ENCODE results near the gene ARL3.
"Not testable (repeated sequence)": the region's sequence is repeated elsewhere in the genome, so short reads cannot be mapped to it uniquely, and the experiment has no call there.

The ARL3 gene

DNA sequence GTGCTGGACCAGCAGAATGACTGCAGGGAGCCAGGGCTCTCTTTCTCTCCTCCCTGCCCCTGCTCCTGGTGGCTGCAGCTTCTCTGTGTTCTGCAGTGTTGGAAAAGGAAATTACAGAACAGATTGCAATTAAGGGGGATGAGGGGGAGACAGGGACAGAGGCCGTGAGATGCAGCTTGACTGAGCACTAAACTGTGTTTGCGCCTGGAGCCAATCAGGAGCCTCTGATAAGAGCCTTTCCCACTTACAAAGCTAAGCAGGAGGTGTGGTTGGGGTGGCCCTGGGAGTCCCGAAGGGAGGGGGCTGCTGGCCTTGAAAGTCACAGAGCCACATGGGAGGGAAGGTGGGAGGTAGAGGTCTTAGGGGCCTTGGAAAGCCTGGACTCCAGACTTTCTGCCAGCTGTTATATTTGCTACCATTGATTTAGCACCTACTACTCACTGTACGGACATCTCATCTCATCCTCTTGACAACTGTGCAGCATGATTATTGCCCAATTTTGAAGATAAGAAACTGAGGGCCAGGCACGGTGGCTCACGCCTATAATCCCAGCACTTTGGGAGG, 43.2 kb downstream of the ARL3 start:
- DNase-seq (ENCODE audit: low read depth): no peak

DNA sequence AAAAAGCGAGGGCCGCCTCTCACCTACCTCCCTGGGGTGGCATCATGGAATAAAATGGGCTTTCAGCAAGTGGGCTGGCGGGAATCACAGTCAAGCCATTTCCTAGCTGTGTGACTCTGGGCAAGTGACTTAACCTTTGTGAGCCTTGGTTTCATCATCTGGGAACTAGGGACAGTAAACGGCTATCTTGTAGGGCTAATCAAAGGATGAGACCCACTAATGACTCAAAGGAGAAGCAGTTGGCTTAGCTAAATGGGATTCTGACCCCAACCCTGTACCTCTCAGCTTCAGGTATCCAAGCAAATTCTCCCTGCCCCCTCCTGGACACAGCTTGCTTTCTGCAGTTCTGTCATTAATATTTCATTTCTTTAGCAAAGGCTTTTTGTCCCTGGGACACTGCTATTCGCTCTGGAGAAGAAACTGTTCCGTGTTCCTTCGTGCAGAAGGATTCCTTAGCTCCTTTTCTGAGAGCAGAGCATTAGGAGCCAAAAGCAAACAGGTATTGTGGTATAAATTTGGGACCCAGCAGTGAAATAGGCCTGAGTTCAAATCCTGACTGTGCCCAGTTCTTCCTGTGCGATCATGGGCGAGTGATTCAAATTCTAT, 44.0 kb downstream of the ARL3 start:
- DNase-seq (ENCODE audit: low read depth): no peak

DNA sequence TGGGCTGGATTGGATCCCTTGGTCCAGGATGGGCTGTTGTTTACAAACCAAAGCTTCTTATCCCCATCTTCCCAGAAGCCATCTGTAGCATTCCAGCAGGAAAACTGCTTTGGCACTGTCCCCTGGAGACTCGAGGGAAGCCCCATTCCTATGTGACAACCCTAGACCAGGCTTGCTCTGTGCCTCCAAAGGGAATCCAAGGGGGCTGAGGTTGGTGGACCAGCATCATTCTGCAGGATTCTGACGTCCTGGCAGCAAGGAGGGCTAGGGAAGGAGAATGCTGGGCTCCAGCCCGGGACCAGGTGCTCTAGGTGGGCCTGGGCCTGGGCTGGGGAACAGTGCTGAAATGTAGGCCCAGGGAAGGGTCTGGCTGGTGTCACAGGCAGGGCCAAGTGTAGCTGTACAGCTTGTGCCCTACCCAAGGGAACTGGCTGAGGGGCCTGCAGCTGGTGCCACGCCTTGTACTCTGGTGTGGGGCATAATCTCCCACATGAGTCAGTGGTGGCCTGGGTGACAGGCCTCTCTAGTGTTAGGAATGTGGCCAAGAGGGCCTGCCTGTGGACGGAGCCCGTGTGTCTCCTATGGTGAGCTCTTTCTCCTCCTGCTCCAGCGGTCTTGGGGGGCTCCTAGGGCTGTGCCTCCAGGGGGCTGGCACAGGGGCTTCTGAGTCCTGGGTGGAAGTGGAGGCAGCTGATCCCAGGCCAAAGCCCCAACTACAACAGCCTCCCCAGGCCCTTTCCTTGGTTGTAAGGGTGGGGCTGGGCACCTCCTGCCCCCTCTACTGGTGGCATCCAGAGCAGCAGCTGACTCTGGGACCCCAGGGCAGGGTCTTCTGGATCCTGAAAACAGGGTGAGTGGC, 44.8 kb downstream of the ARL3 start:
- no peak for DNase-seq (ENCODE audit: low read depth)

DNA sequence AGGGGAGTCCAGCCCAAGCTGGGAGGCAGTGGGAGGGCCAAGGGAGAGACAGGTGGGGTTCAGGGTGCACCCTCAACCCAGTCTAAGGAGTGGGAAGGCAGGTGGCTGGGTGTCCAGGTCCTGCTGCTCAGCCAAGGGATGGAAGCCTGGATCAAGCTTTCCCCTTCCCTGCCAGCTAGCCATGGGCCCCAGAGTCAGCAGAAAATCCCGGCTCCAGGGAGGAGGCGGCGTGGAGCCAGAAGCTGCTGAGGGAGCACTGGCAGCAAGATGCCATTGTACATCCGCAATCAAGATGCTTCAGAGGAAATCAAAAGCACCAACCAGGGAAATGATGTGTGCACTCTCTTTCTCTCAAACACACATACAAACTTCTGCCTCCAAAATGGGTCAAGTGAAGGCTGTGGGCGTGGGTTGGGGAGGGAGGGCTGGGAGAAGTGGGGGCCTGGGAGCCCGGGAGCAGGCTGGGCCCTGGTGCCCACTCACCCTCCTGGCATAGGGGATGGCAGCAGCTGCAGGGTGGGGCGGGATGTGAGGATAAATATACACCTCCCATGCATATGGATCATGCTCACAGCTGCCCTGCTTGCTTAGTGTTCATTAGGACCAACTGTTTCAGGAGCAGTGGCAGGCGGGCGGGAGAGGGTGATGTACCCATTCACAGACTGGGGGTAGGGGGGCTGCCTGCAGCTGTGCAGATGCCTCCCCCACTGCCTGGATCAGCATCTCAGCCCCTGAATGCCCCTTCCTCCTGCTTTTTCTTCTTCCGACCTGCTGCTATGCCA, 45.7 kb downstream of the ARL3 start:
- no peak for DNase-seq (ENCODE audit: low read depth)

DNA sequence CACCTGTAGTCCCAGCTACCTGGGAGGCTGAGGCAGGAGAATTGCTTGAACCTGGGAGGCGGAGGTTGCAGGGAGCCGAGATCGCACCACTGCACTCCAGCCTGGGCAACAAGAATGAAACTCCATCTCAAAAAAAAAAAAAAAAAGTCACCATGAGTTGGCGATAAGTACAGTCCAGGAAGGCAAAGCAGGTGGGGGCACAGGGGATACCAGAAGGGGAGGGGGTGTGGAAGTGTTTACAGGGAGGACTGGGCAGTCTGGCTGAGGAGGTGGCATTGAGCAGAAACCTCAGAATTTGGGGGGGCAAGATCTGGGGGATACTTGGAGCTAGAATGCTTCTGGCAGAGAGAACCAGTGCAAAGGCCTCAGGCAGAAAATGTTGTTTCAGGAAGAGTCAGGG, 46.8 kb downstream of the ARL3 start:
- not testable (repeated sequence) for DNase-seq (ENCODE audit: low read depth)

DNA sequence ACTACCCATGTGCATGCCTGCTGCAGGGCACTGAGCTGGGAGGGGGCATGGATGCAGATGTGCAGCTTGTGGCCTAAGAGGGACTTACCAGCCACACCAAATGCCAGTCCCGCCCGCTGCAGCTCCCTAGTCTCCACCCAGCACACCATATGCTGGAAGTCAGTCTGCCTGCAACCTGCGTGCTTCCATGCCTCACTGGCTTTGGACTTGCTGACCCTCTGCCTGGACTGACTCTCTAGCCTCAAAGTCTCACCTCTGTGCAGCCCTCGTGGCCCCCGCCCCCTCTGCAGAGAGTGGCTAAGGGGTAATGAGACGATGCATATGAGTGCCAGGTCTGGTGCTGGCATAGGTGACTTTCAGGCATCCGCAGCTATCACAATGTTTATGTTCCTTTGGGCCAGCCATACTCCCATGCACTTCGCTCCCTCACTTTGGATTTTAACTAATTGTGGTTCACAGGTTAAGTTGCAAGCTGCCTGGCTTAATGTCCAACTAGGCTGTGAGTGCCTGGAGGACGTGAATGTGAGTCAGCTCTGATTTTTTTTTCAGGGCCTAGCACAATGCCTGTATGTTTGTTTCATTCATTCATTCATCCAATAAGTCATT, 48.2 kb downstream of the ARL3 start:
- DNase-seq (ENCODE audit: low read depth): no peak

DNA sequence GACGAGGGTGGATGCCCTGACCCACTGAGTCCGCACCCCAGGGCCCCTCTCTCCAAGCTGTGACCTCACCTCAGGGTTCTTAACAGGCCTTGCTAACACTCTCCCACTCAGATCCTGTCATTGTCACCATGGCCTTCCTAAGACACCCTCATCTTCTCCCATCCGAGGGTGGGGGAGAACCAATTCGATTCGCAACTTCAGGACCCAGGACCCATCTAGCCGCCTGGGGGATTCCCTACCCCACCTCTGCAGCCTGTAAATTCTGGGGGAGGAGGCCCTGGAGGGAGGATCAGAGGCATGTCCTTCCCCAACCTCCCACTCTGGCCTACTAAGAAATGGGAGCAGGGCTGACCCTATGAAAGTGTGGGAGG, 52.6 kb downstream of the ARL3 start:
- no peak for DNase-seq (ENCODE audit: low read depth)

DNA sequence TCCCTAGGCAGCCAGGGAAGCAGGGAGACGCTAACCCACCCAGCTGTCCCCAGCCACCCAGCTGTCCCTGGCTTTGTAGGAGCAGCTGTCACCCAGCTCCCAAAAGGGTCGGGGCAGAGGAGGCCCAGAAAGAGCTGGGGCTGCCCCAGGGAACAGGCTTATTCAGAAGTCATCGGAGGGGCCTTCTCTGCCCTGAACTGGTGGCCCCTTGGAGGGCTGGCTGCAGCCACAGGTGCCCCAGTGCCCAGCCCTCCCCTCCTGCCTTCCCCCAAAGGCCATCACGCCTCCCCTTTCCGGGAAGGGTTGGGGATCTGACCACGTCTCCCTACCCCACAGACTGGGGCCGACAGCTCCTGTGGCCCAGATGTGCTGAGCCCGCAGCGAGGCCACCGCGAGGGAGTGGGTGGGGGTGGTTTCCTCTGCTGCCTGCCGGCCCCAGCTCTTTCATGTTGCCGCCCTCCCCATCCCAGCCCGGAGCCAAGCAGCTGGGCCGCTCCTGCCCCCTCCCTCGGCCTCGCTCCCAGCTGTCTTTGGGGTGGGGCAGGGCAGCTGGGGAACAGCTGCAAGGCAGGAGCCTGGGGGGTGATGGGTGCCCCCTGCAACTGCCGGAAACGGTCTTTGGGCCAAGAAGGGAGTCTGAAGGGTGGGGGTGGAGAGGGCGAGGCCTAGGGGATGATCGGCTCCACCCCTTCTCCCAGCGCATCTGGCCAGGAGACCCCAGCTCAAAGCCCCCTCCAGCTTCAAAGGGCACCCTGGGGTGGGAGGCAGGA, 53.1 kb downstream of the ARL3 start:
- DNase-seq (ENCODE audit: low read depth): peak; percentile 30

DNA sequence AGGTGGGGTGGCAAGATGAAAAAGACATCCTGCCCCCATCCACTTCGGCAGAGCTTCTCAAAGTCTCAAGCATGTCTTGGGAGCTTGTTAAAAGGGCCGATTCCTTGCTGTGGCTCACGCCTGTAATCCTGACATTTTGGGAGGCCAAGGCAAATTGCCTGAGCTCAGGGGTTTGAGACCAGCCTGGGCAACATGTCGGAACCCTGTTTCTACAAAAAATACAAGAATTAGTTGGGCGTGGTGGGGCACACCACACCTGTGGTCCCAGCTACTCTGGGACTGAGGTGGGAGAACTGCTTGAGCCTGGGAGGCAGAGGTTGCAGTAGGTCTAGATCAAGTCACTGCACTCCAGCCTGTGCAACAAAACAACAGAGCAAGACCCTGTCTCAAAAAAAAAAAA, 55.4 kb downstream of the ARL3 start:
- DNase-seq (ENCODE audit: low read depth): no peak

DNA sequence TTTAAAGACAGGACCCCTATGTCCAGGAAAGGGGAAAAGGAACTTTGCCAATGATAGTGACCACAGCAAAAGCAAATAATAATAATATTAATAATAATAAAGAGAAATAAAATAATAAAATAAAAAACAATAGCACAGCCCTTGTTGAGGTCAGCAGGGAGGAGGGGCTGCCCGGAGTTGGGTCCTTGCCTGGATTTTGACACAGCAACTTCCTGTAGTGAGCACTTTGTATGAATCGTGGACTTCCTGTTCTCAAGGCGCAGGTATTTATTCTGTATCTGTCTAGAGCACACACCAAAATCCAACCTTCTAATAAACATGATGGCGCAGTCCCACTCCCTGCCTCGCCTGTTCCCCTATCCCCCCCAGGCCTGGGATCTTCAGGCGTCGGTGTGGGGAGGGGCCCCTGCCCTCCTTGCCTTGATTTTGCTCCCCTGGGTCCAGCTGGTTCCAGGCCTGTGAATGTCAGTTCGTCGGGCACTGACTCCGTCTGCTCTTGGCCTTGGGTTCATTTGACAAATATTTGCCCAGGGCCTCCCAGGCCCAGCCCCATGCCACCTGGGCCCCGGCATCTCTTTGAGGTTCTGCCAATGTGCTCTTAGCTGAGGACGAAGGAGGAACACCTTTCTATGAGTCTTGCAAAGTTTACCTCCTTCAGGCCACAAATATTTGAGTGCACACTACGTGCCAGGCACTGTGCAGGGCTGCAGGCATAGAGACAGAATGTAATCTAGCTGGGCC, 56.0 kb downstream of the ARL3 start:
- DNase-seq (ENCODE audit: low read depth): no peak

DNA sequence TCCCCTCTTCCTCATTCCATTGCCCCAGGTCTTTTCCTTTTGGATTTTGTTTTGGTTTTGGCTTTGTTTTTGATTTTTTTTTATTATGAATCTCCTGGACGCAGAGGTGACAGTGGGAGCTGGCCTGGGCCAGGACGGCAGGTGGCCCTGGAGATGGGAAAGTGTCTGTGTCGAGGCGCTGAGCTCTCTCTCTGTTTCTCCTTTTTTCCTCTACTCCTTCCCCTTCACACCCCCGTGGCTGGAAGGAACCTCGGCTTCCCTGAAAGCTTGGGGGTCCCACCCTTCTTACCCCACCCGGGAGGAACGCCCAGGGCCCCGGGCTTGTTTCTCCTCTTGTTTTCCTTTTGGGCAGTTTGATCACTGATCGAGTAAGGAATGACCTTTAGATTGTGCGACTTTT, 56.7 kb downstream of the ARL3 start:
- no peak for DNase-seq (ENCODE audit: low read depth)

DNA sequence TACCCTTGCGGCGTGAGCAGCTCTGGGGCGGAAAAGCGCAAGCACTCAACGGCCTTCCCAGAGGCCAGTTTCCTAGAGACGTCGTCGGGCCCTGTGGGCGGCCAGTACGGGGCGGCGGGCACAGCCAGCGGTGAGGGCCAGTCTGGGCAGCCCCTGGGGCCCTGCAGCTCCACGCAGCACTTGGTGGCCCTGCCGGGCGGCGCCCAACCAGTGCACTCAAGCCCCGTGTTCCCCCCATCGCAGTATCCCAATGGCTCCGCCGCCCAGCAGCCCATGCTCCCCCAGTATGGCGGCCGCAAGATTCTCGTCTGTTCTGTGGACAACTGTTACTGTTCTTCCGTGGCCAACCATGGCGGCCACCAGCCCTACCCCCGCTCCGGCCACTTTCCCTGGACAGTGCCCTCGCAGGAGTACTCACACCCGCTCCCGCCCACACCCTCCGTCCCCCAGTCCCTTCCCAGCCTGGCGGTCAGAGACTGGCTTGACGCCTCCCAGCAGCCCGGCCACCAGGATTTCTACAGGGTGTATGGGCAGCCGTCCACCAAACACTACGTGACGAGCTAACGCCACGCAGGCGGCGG, 57.3 kb downstream of the ARL3 start:
- no peak for DNase-seq (ENCODE audit: low read depth)

DNA sequence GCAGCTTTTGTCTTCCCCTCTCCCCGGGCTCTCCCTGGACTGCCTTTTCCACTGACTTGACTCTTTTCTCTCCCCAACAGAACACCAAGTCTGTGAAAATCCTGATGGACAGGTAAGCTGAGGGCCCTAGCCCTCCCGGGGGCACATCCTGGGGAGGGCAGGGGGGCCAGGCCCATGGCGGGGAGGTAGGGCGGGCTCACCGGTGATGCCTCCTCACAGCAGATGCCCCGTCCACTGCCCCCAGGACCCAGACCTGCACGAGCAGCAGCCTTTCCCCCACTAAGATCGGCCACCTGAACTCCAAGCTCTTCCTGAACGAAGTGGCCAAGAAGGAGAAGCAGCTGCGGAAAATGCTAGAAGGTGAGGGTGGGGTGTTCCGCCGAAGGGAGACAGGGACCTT, 58.2 kb downstream of the ARL3 start:
- DNase-seq (ENCODE audit: low read depth): no peak

DNA sequence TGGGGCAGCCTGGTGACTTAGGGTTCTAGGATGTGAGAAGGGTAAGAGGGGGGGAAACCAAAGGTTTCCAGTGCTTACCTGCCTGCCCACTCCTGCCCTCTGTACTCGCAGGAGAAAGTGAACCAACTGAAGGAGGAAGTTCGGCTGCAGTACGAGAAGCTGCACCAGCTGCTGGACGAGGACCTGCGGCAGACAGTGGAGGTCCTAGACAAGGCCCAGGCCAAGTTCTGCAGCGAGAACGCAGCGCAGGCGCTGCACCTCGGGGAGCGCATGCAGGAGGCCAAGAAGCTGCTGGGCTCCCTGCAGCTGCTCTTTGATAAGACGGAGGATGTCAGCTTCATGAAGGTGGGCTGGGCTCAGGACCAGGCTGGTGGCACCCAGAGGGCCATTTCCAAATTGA, 59.2 kb downstream of the ARL3 start:
- DNase-seq (ENCODE audit: low read depth): no peak

DNA sequence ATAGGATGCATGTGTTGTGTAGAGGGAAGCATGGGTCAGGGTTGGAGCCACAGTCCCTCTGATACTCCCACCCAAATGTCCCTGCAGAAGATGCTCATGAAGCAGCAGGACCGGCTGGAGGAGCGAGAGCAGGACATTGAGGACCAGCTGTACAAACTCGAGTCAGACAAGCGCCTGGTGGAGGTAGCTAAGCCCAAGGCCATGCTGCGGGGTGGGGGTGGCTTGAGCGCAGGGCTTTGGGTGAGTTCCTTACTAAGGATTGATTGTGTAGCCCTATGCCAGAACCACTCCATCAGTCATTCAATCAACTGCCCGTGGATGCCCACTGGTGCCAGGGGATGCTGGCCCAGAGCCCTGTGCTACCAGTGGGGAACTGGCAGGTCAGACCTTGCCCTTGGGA, 59.6 kb downstream of the ARL3 start:
- no peak for DNase-seq (ENCODE audit: low read depth)

DNA sequence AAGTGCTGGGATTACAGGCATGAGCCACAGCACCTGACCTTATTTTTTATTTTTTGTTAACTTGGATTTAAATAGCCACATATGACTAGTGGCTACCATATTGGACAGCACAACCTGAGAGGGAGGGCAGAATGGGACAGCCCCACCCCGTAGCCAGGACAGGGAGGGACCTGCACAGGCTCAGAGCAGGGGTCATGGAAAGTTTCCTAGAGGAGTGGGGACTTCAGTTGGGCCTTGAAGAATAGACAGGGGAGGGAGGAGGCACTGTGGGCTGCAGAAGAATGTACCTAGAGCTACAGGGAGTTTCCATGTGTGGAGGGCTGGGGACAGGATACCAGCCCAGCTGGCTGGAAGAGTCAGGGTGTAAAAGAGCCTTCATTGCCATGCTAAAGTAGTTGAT, 61.1 kb downstream of the ARL3 start:
- DNase-seq (ENCODE audit: low read depth): no peak

DNA sequence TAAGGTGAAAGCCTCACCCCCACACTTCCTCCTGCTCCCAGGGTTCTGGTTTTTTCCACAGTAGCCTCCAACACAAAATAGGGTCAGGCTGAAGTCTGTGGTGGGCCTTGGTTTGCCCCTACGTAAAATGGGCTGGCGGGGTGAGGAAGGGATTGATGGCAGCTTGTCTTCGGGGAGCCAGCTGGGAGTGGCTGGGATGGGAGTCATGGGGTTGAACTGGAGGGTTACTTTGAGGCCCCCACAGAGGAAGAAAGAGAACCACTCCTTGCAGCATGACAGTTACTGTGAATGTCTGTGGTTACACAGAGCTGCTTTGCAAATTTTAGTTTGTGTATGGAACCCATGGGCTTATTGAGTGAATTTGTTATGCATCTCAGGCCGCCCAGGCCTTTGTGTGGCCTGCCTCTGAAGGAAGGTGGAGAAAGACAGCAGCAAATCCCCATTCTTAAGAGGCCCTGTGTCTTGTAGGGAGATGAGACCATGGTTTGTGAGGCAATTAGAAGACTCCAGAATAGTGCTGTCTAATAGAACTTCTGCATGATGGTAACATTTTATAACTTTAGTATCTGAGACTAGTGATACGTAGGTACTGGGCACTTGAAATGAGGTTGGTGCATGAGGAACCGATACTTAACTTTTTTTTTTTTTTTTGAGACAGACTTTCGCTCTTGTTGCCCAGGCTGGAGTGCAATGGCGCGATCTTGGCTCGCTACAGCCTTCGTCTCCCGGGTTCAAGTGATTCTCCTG, 61.9 kb downstream of the ARL3 start:
- DNase-seq (ENCODE audit: low read depth): no peak

DNA sequence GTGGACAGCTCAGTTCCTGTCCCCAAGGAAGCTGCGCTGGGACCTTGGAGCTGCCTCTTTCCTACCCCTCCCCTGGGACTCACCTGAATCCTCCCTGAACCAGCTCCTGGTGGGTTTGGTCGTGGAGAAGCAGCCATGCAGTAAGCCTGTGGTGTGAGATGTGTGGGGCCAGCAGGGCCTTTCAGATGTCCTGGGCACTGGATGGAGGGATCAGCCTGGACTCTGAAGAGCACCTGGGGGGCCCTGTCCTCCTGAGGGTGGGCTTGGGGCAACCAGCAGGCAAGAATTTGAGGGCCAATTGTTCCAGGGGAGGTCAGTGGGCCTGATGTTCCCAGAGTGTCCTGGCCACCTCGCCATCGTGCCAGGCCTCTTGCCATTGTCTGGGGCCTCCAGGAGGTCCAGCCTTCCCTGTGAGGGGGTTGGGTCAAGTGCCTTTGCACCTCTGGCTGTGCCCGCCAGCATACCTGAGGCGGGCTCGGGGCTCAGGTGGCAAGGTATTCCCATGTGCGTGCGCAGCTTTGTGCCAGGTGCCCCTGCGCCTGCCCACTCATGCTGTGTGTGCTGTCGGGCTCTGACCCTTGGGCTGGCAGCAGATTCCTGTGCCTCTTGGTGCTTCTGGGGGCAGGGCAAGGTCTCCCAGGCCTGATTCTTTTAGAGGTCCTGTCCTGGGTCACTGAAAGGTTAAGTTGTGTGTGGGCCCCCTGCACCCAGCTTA, 62.6 kb downstream of the ARL3 start:
- DNase-seq (ENCODE audit: low read depth): no peak
